K562 (cell line): Measurements from ENCODE around the gene SNX15. TPM values are rescaled to one million over a fixed set of nuclear protein-coding genes. Genes with fewer than 3 reads are reported as not detected.

Source experiments
- CXXC5 ChIP-seq: fragments of 250-450 bp; sonication (Bioruptor Pico); IDR thresholded peaks from 2 replicates; pipeline ENCODE4 v1.8.0; 2022; ENCODE audit warnings: inconsistent platforms, mild to moderate bottlenecking, moderate library complexity
- ESRRA ChIP-seq: fragments of 450-650 bp; IDR thresholded peaks from 2 replicates; pipeline ENCODE4 v1.6.1; 2014; ENCODE audit warnings: low read depth, mild to moderate bottlenecking, moderate library complexity, borderline replicate concordance
- NR4A1 ChIP-seq, 2 experiments: fragments of 250-450 bp in 1 of 2; fragments of 450-650 bp in 1 of 2; sonication (Bioruptor Pico) in 1 of 2; IDR thresholded peaks; 2 replicates each; pipeline versions ENCODE4 v1.4.0 to v1.6.1; 2016 to 2020; ENCODE audit warnings: mild to moderate bottlenecking in 2 of 2, missing compliant biosample characterization in 1 of 2, missing genetic modification characterization in 1 of 2, moderate library complexity in 1 of 2
- PHF20 ChIP-seq: fragments of 450-650 bp; IDR thresholded peaks from 2 replicates; pipeline ENCODE4 v1.6.1; 2018; ENCODE audit not compliant: partially characterized antibody
- PRPF4 ChIP-seq: fragments of 200-400 bp; formaldehyde crosslinking; IDR thresholded peaks from one replicate; pipeline ENCODE4 v1.6.1; 2017; ENCODE audit warnings: low read length, low read depth, mild to moderate bottlenecking; ENCODE audit not compliant: insufficient read depth, poor library complexity, severe bottlenecking
- RAD51 ChIP-seq: fragments of 450-650 bp; IDR thresholded peaks from 2 replicates; pipeline ENCODE4 v1.7.1; 2016; ENCODE audit warnings: low read depth, mild to moderate bottlenecking, borderline replicate concordance
- REST ChIP-seq, 2 experiments: fragments of 450-650 bp; formaldehyde crosslinking in 1 of 2; IDR thresholded peaks; 2 replicates each; pipeline versions ENCODE4 v1.4.0 to v1.6.1; 2014 to 2020; ENCODE audit warnings: mild to moderate bottlenecking in 2 of 2, borderline replicate concordance in 1 of 2, low read depth in 1 of 2
- SMARCA5 ChIP-seq: fragments of 450-650 bp; IDR thresholded peaks from 2 replicates; pipeline ENCODE4 v1.6.1; 2016
- SMC3 ChIP-seq: conservative IDR thresholded peaks from 2 replicates; pipeline ENCODE4 v1.6.1; 2011; ENCODE audit warnings: low read depth, low read length, improper control_type of control experiment; ENCODE audit not compliant: insufficient read depth
- YY1 ChIP-seq, 3 experiments: IDR thresholded peaks; 2 replicates each; pipeline ENCODE4 v1.6.1; 2011; ENCODE audit warnings: low read length in 2 of 3, mild to moderate bottlenecking in 2 of 3, moderate library complexity in 2 of 3, borderline replicate concordance in 1 of 3, control low read depth in 1 of 3, low read depth in 1 of 3; ENCODE audit not compliant: insufficient read depth in 3 of 3, insufficient replicate concordance in 2 of 3, control insufficient read depth in 1 of 3, insufficient read length in 1 of 3; ENCODE audit errors: extremely low read depth in 1 of 3
- ZBTB2 ChIP-seq: fragments of 450-650 bp; IDR thresholded peaks from 2 replicates; pipeline ENCODE4 v1.6.1; 2016; ENCODE audit warnings: antibody characterized with exemption
- polyA plus RNA-seq, 8 experiments: library from polyadenylated mRNA; depleted of rRNA in 4 of 8; stranded (reverse) in 5 of 8; unstranded in 3 of 8; fragments of >200 nt; fragmentation: Nextera tagmentation in 2 of 8; fragmentation: Illumina TruSeq in 1 of 8; extraction: Ambion mirVana in 2 of 8; extraction: Trizol in 1 of 8; gene quantifications; 2 replicates each; pipeline versions ENCODE4 v1.2.1 to v1.2.3, GENCODE V29; 2011 to 2014; ENCODE audit warnings: inconsistent platforms in 1 of 8, missing spikeins in 1 of 8
- total RNA-seq, 7 experiments: library from RNA; depleted of rRNA in 6 of 7; stranded (reverse); fragments of >200 nt in 6 of 7; fragmentation: Illumina TruSeq in 2 of 7; extraction: Trizol in 2 of 7; gene quantifications; 2 replicates each; pipeline versions ENCODE4 v1.2.1 to v1.2.3, GENCODE V29; 2011 to 2021; ENCODE audit warnings: low replicate concordance in 1 of 7

Gene SNX15
- total and polyA plus RNA-seq, 9 of the 15 experiments (the other 6 are each of a cell fraction or from before 2014, with no cell fraction given): 1.8 to 27.8 (median 15.2) TPM

GRCh38 chr11:65060913-65061408 lies 33.7 kb downstream of the SNX15 start (continued):
- TF ChIP-seq NR4A1 (CRISPR knock-in tag; IDR thresholded peaks at IDR 0.05): no peak
- peak; percentile 49; the same call in 1 of the 2 replicates for TF ChIP-seq NR4A1 (tag; IDR thresholded peaks at IDR 0.05)
- no peak for TF ChIP-seq ZBTB2
- peak; percentile 34; the same call in 1 of the 2 replicates for TF ChIP-seq SMC3
- peak; percentile 60; the same call in 1 of the 2 replicates for TF ChIP-seq REST (IDR thresholded peaks at IDR 0.05; ENCODE audit: borderline replicate concordance)
- no peak for TF ChIP-seq REST (CRISPR knock-in tag; IDR thresholded peaks at IDR 0.05; ENCODE audit: low read depth)
- peak; percentile 31; the same call in 1 of the 2 replicates for TF ChIP-seq CXXC5
- no peak for TF ChIP-seq PHF20
- 0 out of 2 replicates have a peak, but pooled peaks have one; percentile 58 for TF ChIP-seq SMARCA5
- TF ChIP-seq YY1 (IDR thresholded peaks at IDR 0.05; ENCODE audit: borderline replicate concordance in 1 of 3, control insufficient read depth in 1 of 3, extremely low read depth in 1 of 3, insufficient read depth in 3 of 3, insufficient read length in 1 of 3, insufficient replicate concordance in 2 of 3, low read depth in 1 of 3, low read length in 2 of 3): peak in 1 of 3 experiments; percentile 11
- TF ChIP-seq PRPF4: no peak
- TF ChIP-seq ESRRA: peak; percentile 21; the same call in 1 of the 2 replicates
- TF ChIP-seq RAD51: peak; percentile 45; the same call in 1 of the 2 replicates
